DOHH2 (cell line): ENCODE results near the gene MICAL1.

ENCODE experiments used
- H3F3A ChIP-seq: fragments of 200-600 bp; sonication (generic), shearing (Covaris generic); 2 replicates; pipeline ENCODE4 v1.6.0; 2016; ENCODE audit warnings: antibody characterized with exemption, mild to moderate bottlenecking; ENCODE audit not compliant: control insufficient read depth, insufficient read depth
- H3K27ac ChIP-seq: fragments of 200-600 bp; sonication (generic); 2 replicates; pipeline ENCODE4 v1.5.1; 2014; ENCODE audit warnings: low read depth, mild to moderate bottlenecking, low read length, moderate library complexity
- H3K27me3 ChIP-seq: fragments of 200-600 bp; sonication (generic); 2 replicates; pipeline ENCODE4 v1.6.1; 2014; ENCODE audit warnings: mild to moderate bottlenecking, low read length, mixed read lengths; ENCODE audit not compliant: control insufficient read depth
- H3K36me3 ChIP-seq: fragments of 200-600 bp; sonication (generic); 2 replicates; pipeline ENCODE4 v1.6.1; 2014; ENCODE audit warnings: mild to moderate bottlenecking, low read length, moderate library complexity, mixed read lengths; ENCODE audit not compliant: control insufficient read depth
- H3K4me1 ChIP-seq: fragments of 200-600 bp; sonication (generic); 2 replicates; pipeline ENCODE4 v1.6.1; 2014; ENCODE audit warnings: mild to moderate bottlenecking, low read length, mixed read lengths; ENCODE audit not compliant: control insufficient read depth
- H3K4me2 ChIP-seq: fragments of 200-600 bp; sonication (generic); 2 replicates; pipeline ENCODE4 v1.6.0; 2014; ENCODE audit warnings: mild to moderate bottlenecking, low read length, moderate library complexity
- H3K4me3 ChIP-seq: fragments of 200-600 bp; sonication (generic); 2 replicates; pipeline ENCODE4 v1.5.1; 2014; ENCODE audit warnings: mild to moderate bottlenecking, low read length, mixed read lengths
- H3K79me2 ChIP-seq: fragments of 200-600 bp; sonication (generic); 2 replicates; pipeline ENCODE4 v1.6.1; 2014; ENCODE audit warnings: mild to moderate bottlenecking, low read length, mixed read lengths; ENCODE audit not compliant: control insufficient read depth
- H3K9me2 ChIP-seq: fragments of 200-600 bp; sonication (generic); replicated peaks from 2 replicates; pipeline ENCODE4 v1.6.1; 2014; ENCODE audit warnings: mild to moderate bottlenecking, low read length, mixed read lengths; ENCODE audit not compliant: control insufficient read depth
- H3K9me3 ChIP-seq: fragments of 200-600 bp; sonication (generic); 2 replicates; pipeline ENCODE4 v1.6.1; 2014; ENCODE audit warnings: antibody characterized with exemption, low read length, mixed read lengths; ENCODE audit not compliant: control insufficient read depth, insufficient read depth
- H4K20me1 ChIP-seq: fragments of 200-600 bp; sonication (generic); 2 replicates; pipeline ENCODE4 v1.6.0; 2014; ENCODE audit warnings: low read depth, mild to moderate bottlenecking, antibody characterized with exemption, low read length, moderate library complexity; ENCODE audit not compliant: control insufficient read depth, insufficient read depth
- EZH2phosphoT487 ChIP-seq: fragments of 200-600 bp; sonication (generic); IDR thresholded peaks from 2 replicates; pipeline ENCODE4 v1.6.1; 2017; ENCODE audit warnings: borderline replicate concordance, mild to moderate bottlenecking, antibody characterized with exemption, low read length, moderate library complexity, mixed read lengths
- TF ChIP-seq, protein P1 (sequence below): fragments of 200-600 bp; sonication (generic); IDR thresholded peaks from one replicate; pipeline ENCODE4 v1.5.1; 2014; ENCODE audit warnings: antibody characterized with exemption, mild to moderate bottlenecking, low read depth, low read length; ENCODE audit not compliant: poor library complexity, severe bottlenecking

Gene MICAL1

DNA sequence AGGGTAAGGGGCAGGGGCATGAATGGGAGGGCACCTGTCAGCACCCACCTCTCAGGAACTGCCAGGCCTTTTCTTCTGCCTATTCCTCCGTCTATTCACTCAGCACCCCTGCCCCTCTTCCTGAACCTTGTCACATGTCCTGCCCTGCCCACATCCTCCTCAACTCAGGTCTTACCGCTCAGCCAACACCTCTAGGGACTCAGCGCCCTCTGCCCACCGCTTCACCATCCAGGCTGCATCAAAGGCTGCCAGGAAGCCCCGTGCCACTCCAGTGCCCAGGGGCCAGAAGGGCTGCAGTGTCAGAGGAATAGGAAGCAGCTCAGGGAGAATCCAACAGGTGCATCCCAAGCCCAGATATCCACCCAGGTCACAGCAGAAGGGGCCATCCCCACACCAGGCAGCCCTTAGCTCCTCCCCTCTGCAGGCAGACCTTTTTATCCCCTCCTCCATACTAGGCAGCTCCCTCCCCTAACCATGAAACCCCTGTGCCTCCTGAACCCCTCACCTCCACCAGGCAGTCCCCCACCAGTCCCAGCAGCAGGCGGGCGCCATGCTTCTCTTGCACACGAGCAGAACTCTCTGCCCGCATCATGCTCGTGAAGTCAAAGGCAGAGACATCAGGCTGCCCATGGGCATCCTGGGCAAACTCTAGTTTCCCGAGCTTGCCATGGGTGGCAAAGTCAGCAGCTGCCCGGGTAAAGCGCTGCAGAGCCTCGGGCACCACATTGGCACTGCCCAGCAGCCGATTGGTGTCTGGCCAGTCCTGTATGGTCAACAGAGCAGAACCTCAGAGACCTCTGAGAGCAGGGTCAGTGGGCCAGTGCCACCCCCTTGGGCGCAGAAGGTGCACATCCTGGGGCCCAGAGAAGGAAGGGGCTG is 5.5 kb downstream of the MICAL1 start:
- H3K27me3 ChIP-seq: no peaks in the 10 kb centered on the region
- peak overlapping the region; percentile 1; the same call in 1 of the 2 replicates for H3K4me2 ChIP-seq
- H3K4me1 ChIP-seq: peaks cover 53% of the 10 kb centered on the region
- no peak overlapping the region for H3K4me3 ChIP-seq
- H3F3A ChIP-seq: 0 out of 2 replicates have a peak, but pooled peaks cover 2% of the 10 kb centered on the region
- H3K9me3 ChIP-seq: no peaks in the 10 kb centered on the region
- TF ChIP-seq EZH2phosphoT487: no peak
- TF ChIP-seq, protein P1, sequence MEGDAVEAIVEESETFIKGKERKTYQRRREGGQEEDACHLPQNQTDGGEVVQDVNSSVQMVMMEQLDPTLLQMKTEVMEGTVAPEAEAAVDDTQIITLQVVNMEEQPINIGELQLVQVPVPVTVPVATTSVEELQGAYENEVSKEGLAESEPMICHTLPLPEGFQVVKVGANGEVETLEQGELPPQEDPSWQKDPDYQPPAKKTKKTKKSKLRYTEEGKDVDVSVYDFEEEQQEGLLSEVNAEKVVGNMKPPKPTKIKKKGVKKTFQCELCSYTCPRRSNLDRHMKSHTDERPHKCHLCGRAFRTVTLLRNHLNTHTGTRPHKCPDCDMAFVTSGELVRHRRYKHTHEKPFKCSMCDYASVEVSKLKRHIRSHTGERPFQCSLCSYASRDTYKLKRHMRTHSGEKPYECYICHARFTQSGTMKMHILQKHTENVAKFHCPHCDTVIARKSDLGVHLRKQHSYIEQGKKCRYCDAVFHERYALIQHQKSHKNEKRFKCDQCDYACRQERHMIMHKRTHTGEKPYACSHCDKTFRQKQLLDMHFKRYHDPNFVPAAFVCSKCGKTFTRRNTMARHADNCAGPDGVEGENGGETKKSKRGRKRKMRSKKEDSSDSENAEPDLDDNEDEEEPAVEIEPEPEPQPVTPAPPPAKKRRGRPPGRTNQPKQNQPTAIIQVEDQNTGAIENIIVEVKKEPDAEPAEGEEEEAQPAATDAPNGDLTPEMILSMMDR: no peak
- no peaks in the 10 kb centered on the region for H3K9me2 ChIP-seq
- peaks cover 14% of the 10 kb centered on the region for H3K79me2 ChIP-seq
- no peaks in the 10 kb centered on the region for H4K20me1 ChIP-seq
- no peak overlapping the region for H3K27ac ChIP-seq
- H3K36me3 ChIP-seq: peaks cover 60% of the 10 kb centered on the region

GRCh38 chr6:109449064-109449794 is 6.3 kb downstream of the MICAL1 start:
- no peaks in the 10 kb centered on the region for H3F3A ChIP-seq
- TF ChIP-seq, protein P1: no peak
- TF ChIP-seq EZH2phosphoT487: no peak
- H3K4me1 ChIP-seq: peaks cover 47% of the 10 kb centered on the region
- peaks cover 65% of the 10 kb centered on the region for H3K36me3 ChIP-seq
- H3K9me2 ChIP-seq: no peaks in the 10 kb centered on the region
- no peak overlapping the region for H3K4me2 ChIP-seq
- H3K9me3 ChIP-seq: no peaks in the 10 kb centered on the region
- H3K27me3 ChIP-seq: no peaks in the 10 kb centered on the region
- peaks cover 11% of the 10 kb centered on the region for H3K79me2 ChIP-seq
- no peak overlapping the region for H3K4me3 ChIP-seq
- H3K27ac ChIP-seq: no peak overlapping the region
- H4K20me1 ChIP-seq: no peaks in the 10 kb centered on the region

DNA sequence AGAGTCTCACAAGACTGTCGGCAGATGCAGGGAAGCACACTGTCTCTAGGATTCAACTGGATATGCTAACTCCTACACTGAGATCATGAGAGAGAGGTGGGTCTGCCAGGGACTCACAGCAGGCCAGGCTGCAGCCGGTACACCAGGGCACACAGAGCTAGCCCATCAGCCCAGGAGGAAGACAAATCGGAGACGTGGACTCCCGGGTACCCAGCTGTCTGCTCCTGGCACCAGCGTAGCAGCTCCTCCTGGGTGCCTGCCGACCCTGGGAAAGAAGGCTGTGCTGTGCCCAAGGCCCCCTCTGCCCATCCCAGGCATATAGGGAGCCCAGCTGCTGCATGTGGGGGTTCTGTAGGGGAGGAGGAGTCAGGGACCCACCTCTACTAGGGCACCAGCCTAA is 7.0 kb downstream of the MICAL1 start:
- peaks cover 66% of the 10 kb centered on the region for H3K36me3 ChIP-seq

More for the DNA sequence above, 7.0 kb downstream of the MICAL1 start:
- Histone ChIP-seq H3K9me2 (no peaks in the 10 kb centered on the region), H3F3A (no peaks in the 10 kb centered on the region), H3K27me3 (no peaks in the 10 kb centered on the region), H3K4me3 (no peak overlapping the region), H4K20me1 (no peaks in the 10 kb centered on the region), H3K4me1 (peaks cover 41% of the 10 kb centered on the region), H3K79me2 (peaks cover 5% of the 10 kb centered on the region), H3K9me3 (no peaks in the 10 kb centered on the region), H3K27ac (no peak overlapping the region), H3K4me2 (no peak overlapping the region)
- TF ChIP-seq EZH2phosphoT487: no peak
- TF ChIP-seq, protein P1: no peak
